ENCODE results near the gene RPS25. TPM values are rescaled to one million over a fixed set of nuclear protein-coding genes. Genes with fewer than 3 reads are reported as not detected.
A peak's percentile ranks its signal among the peaks of the same experiment; 100 is the strongest.

The RPS25 gene
- total RNA-seq, 2 donors from 2014 or later = 672 to 840 TPM

- DNase-seq (ENCODE audit: low spot score) (no peak), ATAC-seq (ENCODE audit: insufficient number of reproducible peaks, low FRiP score, low read depth) (no peak)
- Histone ChIP-seq H3K4me1 (ENCODE audit: control insufficient read depth in 1 of 2, low read depth in 2 of 2) (peaks cover 21 to 45% of the 10 kb centered on the region in 2 donors), H3K4me3 (peak overlapping the region; percentile 99), H3K36me3 (peaks cover 32% of the 10 kb centered on the region), H3K27ac (peak overlapping the region in 1 of 2 donors; percentile 97), H3K27me3 (replicated peaks; ENCODE audit: insufficient read depth) (no peaks in the 10 kb centered on the region), H3K9me3 (no peaks in the 10 kb centered on the region)
- TF ChIP-seq CTCF (IDR thresholded peaks at IDR 0.05) = no peak
These were observed 1.7 kb downstream of the RPS25 start for GRCh38 chr11:119016216-119017009.

- TF ChIP-seq CTCF (IDR thresholded peaks at IDR 0.05) = no peak
- Histone ChIP-seq H3K27ac (no peak overlapping the region), H3K4me3 (no peak overlapping the region), H3K36me3 (peaks cover 38% of the 10 kb centered on the region), H3K27me3 (replicated peaks; ENCODE audit: insufficient read depth) (no peaks in the 10 kb centered on the region), H3K9me3 (no peaks in the 10 kb centered on the region), H3K4me1 (ENCODE audit: control insufficient read depth in 1 of 2, low read depth in 2 of 2) (peaks cover 15 to 32% of the 10 kb centered on the region in 2 donors)
- no peak for ATAC-seq (ENCODE audit: insufficient number of reproducible peaks, low FRiP score, low read depth)
- DNase-seq (ENCODE audit: low spot score) = no peak
These were observed 3.0 kb downstream of the RPS25 start for GRCh38 chr11:119015054-119015611.

- H3K27me3 ChIP-seq (replicated peaks; ENCODE audit: insufficient read depth) = no peaks in the 10 kb centered on the region
- H3K27ac ChIP-seq = no peak overlapping the region
- DNase-seq (ENCODE audit: low spot score) (no peak), ATAC-seq (ENCODE audit: insufficient number of reproducible peaks, low FRiP score, low read depth) (no peak)
- no peaks in the 10 kb centered on the region for H3K9me3 ChIP-seq
- H3K4me1 ChIP-seq (ENCODE audit: control insufficient read depth in 1 of 2, low read depth in 2 of 2) = peaks cover 11 to 24% of the 10 kb centered on the region in 2 donors
- H3K36me3 ChIP-seq = peaks cover 44% of the 10 kb centered on the region
- TF ChIP-seq CTCF (IDR thresholded peaks at IDR 0.05) = no peak
- no peak overlapping the region for H3K4me3 ChIP-seq
These were observed 3.8 kb downstream of the RPS25 start for GRCh38 chr11:119014209-119014924.

- no peak for ATAC-seq (ENCODE audit: insufficient number of reproducible peaks, low FRiP score, low read depth)
- no peaks in the 10 kb centered on the region for H3K9me3 ChIP-seq
- H3K4me1 ChIP-seq (ENCODE audit: control insufficient read depth in 1 of 2, low read depth in 2 of 2) = peaks cover 11 to 23% of the 10 kb centered on the region in 2 donors
- H3K27me3 ChIP-seq (replicated peaks; ENCODE audit: insufficient read depth) = no peaks in the 10 kb centered on the region
- no peak for TF ChIP-seq CTCF (IDR thresholded peaks at IDR 0.05)
- H3K36me3 ChIP-seq = peaks cover 57% of the 10 kb centered on the region
- no peak for DNase-seq (ENCODE audit: low spot score)
- H3K4me3 ChIP-seq = no peak overlapping the region
- no peak overlapping the region for H3K27ac ChIP-seq
These were observed 5.4 kb downstream of the RPS25 start for GRCh38 chr11:119012629-119013170.

Measured in thoracic aorta (tissue), 2 donors.